NCI-H446 treated with DMSO at 0.1 percent for 48 hours (cell line): ENCODE results near the gene GRHL3.

Experiments used
- DNase-seq: peaks from one replicate; lab custom pipeline; 2025; lab: John Stamatoyannopoulos, UW

The GRHL3 gene

DNA sequence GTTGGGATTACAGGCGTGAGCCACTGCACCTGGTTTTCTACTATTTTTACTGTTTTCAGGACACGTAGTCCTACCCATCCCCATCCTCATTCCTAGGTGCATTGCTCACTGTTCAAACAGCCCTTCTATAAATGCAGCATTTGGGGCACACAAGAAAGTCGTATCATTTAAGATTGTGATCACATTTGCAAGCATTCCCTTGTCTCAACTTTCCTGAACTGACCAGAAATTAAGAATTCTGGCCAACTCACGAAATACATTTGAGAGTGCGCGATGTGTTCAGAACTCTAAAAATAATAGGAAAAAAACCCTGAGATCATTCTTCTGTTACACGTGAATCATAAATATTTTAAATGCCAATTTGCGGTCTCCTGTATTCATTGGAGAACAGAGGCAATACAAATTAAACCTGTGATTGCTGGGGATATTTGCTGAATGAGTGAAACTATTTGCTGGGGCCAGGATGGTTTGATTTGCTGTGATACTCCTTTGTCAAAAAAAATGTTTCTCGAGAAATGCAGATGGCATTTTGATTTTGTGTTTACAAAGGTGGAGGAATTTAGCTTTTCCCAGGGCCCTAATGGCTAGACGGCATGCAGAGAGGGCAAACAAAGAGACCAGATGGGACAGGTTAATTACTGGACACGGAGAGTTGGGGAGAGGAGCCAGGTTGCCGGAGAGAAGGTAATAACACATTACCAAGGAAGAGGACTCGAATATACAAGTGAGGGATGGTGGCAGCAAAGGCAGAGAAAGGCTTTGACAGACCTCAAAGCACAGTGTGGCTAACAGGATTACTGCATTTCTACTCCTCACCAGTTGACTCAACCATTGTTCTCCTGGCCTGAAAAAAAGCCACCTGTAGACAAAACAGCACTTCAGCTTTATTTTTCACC lies 56.0 kb downstream of the GRHL3 start:
- DNase-seq, result no peak

DNA sequence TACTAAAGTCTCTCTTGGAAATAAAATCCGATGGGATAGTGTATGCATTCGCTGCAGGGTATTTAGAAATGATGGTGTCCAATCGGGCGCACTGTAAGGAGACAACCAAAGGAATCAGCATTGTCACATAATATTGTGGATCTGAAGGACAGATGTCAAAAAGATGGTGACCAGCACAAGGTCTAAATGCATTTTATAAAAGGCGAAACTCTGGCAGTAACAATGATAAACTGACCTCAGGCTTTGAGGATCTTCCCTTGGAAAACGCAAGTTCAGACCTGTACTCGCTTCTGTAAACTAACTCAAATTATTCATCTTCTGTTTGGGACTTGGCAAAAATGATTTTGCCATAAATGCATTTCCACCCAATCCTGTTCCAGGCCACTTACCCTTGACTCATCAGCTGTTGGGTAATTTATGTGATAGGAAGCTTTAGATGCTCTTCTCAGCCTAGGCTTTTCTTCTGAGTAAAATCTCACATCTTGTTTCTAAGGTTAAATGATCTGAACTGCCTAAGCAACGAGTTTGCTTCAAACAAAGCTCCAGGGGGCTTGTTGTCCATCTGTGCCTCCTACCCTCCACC lies 60.7 kb downstream of the GRHL3 start:
- DNase-seq, result no peak

DNA sequence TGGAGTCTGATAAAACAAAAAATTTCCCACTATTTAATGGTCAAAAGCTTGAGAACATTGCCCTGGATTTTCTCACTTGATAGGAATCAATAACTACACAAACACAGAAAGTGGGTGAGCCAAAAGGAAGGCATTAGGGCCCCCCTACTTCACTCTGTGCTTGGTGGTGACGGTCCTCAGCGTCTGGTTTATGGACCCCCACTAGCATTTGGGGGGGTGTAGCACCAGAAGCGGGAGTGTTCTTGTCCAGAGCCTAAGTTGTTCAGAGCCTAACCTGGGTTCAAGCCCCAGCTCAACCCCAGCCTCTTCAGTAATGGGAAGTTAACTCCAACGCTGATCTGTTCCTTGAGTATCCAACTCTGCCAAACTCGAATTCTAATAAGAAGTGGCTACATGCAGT lies 61.4 kb downstream of the GRHL3 start:
- DNase-seq, result no peak

DNA sequence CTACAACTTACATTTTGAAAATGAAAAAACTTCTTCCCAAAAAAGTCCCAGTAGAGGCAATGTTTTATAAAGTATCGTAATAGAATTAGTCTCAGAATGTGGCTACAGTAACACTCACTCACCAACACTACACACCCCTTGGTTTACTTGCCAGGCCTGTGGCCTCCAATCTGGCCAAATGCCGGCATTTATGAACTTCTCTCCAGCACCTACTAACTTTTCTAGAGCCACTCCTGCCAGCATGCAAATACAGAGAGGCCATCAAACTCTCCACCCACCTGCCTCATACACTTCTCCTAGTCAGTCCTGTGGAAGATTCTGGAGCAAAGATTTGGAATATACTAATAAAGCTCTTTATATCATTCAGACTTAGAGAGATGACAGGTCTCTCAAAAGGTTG lies 62.1 kb downstream of the GRHL3 start:
- no peak for DNase-seq

DNA sequence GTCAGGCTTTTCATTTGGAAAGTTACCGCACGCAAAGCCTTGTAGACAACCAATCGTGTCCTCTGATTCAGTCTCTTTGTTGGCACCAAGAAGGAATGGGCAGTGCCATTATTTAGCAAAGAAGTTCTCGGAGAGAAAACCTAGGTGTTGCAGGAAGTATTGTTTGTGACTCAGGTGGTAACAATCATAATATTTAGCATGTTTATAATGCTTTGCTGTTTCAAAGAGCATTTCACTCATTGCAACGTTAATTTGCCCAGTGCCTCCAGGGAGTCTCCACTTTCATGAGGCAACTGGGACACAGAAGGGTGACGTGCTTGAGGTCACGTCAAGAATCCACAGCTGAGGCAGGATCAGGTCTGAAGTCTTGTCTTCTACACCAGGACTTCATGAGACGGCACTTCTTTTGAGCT lies 63.0 kb downstream of the GRHL3 start:
- DNase-seq, result no peak

DNA sequence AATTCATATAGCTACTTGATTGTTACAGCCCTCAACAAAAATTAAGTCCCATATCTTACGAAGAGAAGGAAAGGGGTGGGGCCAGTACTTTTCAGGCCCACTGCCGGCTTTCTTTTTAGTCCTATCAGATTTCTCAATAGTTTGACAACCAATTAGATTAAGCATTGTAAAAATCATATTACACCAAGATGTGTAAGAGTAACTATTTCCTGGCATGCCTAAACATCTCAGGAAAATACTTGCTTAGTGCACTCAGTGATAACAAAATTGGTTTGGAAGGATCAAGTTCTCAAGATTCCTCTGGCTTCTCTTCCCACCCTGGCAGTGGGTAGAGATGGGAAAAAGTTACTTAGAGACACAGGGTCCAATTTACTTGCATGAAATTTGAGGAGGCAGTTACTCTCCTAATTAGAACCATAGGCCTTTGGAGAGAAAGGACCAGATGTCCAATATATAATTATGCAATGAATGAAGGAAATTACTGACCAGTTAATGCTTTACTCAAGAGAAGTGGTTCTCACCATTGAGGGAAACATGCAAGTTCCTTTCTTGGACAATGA lies 64.3 kb downstream of the GRHL3 start:
- no peak for DNase-seq

GRCh38 chr1:24384251-24385090 lies 65.3 kb downstream of the GRHL3 start:
- no peak for DNase-seq

DNA sequence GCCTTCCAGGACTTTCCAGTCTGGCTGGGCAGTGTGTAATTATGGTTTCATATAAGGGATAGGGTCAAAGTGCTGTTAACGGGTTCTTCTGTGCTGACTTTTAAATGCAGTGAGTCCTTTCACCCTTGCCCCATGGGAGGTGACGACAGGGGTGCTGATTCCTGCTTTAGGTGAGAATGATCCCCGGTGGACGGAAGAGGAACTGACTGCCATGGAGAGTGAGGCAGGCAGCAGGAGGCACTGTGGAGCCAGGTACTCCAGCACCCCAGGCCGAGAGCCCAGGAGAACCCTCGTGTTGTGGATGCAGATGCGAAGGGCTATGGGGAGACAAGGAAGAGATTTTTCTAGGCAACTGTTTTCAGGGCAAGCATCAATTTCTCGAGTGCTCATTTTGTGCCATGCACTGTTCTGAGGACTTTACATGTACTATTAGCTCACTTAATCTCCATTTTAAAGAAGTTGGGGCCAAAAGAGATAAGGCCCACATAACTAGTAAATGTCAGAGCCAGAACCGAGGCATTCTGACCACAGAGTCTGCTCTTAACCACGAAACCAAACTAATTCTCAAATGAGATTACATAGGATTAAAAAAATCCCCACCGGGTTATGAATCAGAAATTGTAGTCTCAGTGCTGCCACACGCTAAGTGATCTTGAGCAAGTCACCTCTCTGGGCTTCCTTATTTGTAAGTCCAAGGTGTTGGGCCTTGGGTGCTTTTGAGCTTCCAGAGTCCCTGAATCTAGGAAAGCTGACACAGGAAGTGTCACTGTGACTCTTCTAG lies 66.2 kb downstream of the GRHL3 start:
- no peak for DNase-seq

- no peak for DNase-seq
These were observed 67.1 kb downstream of the GRHL3 start for GRCh38 chr1:24386241-24386640.

DNA sequence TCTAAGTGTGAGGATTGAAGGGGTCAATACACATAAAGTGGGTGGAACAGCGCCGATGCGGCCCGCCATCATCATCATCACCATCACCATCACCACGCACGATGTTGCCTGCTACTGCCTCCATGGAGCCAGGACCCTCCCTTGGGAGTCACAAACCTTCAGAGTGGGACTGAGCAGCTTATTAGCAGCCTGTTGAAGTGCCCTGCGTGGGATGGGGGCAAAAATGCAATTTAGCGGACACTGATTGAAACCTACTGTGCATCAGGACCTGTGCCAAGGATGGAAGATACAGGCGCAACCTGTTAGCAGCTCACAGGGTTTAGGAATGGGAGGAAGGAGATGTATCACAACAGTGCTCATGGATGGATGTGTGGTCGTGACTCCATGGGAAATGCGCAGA lies 67.8 kb downstream of the GRHL3 start:
- DNase-seq, result no peak

- DNase-seq, result no peak
These were observed 68.5 kb downstream of the GRHL3 start for GRCh38 chr1:24387636-24388175.

DNA sequence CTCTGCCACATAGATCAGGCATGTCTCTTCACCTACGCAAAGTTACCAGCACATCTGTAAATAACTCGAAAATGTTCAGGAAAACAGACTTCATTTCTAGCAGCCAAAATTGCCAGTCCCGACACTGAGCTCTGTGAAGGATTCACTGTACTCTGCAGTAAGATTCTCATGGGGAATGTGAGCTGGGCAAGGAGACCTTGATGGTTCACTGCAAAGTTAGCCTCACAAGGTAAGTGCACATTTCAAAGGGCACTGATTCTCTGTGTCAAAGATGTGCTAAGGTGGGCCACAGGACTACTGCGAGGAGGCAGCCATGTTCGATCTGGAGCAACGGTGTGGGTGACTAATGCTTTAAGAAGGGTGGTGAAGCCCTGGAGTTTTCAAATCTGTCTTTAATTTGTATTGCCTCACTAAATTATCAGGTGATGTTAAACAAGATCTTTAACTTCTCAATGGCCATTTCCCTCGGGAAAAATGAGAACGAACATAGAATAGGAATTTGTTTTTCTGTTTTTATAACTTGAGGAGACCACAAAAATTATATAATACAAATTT lies 69.3 kb downstream of the GRHL3 start:
- DNase-seq, result no peak

GRCh38 chr1:24389231-24389678 lies 70.1 kb downstream of the GRHL3 start:
- no peak for DNase-seq

DNA sequence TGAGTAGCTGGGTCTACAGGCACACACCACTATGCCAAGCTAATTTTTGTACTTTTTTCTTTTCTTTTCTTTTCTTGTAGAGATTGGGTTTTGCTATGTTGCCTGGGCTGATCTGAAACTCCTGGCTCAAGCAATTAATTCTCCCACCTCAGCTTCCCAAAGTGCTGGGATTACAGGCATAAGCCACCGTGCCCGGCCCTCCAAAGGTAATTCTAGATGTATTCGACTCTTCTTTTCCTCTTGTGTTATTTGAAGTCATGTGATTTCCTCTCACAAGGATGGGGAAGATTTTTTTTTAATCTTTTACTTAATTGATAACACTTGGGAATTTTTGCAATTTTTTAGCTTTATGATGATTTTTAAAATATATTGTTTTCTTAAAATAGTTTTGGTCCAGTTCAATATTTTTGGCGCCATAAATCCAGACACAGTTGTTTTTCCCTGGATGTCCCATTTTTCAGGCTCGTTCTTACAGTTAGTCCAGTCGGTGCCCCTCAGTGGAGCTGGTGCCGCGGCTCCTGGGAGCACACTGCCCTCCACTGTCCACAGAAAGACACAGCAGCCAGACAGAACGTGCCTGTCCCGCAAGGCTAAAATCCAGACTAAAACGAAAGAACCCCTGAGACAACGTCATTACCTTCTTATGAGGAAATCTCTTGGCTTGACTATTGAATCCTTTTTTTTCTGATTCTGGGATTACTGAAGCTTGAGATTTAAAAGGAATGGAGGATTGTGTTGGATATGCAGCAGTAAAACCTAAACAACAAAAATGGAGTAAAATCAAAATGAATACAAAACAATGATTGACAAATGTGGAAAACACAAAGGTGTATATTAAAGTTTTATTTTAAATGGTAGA lies 72.0 kb downstream of the GRHL3 start:
- DNase-seq, result peak; percentile 46

- DNase-seq, result no peak
These were observed 72.9 kb downstream of the GRHL3 start for GRCh38 chr1:24391882-24392603.

- DNase-seq, result no peak
These were observed 73.4 kb downstream of the GRHL3 start for GRCh38 chr1:24392604-24392946.

DNA sequence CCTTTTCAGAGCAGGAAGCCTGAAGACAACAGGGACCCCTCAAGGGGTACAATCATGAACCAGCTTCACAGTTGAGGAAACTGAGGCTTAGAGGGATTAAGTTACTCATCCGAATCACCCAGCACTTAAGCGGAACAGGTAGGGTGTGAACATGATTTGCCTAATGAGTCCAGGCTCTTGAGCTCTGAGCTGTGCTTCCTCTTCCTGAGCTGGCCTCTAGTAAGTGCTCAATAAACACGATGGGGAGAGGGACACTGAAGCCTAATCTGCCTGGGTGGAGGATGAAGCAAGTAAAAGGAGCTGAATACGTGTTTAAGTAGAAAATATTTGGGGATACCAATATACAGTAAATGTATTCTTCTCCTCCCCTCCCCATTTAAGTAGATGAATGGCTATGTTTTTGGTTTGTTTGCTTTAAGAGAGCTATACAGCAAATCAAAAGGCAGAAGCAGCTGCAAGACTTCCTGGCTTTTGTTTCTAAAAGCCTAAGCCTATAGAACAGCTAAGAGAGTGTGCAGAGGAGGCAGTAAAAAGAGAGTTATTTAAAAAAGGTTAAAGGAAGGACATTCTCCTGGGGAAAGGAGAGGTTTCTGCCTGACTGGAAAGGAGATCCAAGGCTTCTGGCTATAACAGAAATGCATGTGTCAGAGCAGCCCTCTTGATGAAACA lies 74.0 kb downstream of the GRHL3 start:
- DNase-seq, result no peak

DNA sequence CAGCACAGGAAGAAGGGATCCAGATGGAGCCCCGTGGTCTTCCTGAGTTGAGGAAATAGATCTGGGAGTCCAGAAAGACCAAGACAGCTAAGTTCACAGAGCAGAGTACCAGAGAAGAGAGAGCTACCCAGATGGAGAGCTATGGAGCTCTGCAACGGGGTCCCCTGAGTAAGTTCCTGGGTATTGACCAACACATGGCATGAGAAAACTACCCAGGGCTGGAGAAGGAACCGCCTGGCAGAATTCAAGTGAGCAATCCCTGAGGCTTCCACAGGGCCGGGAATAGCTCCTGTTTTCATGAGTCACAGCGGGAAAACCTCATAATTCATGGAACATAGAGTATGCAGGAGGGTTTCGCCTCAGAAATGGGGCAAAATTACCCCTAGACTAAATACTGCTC lies 74.7 kb downstream of the GRHL3 start:
- DNase-seq, result no peak

- no peak for DNase-seq
These were observed 80.9 kb downstream of the GRHL3 start for GRCh38 chr1:24400065-24400464.
